ENCODE data around the gene RAD51B.

GRCh38 chr14:68316078-68316868, 496.7 kb downstream of the RAD51B start:
- TF ChIP-seq POLR2AphosphoS5 (IDR thresholded peaks at IDR 0.05; ENCODE audit: borderline replicate concordance, low read depth, low read length) (no peak), EZH2 (IDR thresholded peaks at IDR 0.05) (no peak), FOXP2 (optimal IDR thresholded peaks at IDR 0.05; ENCODE audit: control extremely low read depth, extremely low read length, insufficient read depth) (no peak)
